ENCODE results near the gene SPTLC1. TPM values are rescaled to one million over a fixed set of nuclear protein-coding genes. Genes with fewer than 3 reads are reported as not detected.
"Not testable (repeated sequence)": the region's sequence is repeated elsewhere in the genome, so short reads cannot be mapped to it uniquely, and the experiment has no call there.

SPTLC1 gene
- total RNA-seq, 2 donors from 2014 or later: 67.7 to 69.1 TPM

- no peaks in the 10 kb centered on the region for H3K36me3 Mint-ChIP-seq
- no peaks in the 10 kb centered on the region for H3K4me1 Mint-ChIP-seq (ENCODE audit: low read depth in 2 of 2)
- no peaks in the 10 kb centered on the region for H3K27me3 Mint-ChIP-seq
- H3K4me3 Mint-ChIP-seq: no peak overlapping the region
- ATAC-seq (no peak), DNase-seq (ENCODE audit: low spot score) (no peak)
- no peak overlapping the region for H3K27ac Mint-ChIP-seq
- H3K9me3 Mint-ChIP-seq: no peaks in the 10 kb centered on the region
Observed at GRCh38 chr9:92026206-92027002, 88.8 kb downstream of the SPTLC1 start.

- not testable (repeated sequence) for H3K9me3 Mint-ChIP-seq; DNase-seq (ENCODE audit: low spot score); H3K27me3 Mint-ChIP-seq; H3K4me1 Mint-ChIP-seq (ENCODE audit: low read depth in 2 of 2); H3K36me3 Mint-ChIP-seq; ATAC-seq; H3K4me3 Mint-ChIP-seq; H3K27ac Mint-ChIP-seq
Observed at GRCh38 chr9:92021785-92022541, 93.2 kb downstream of the SPTLC1 start.

DNA sequence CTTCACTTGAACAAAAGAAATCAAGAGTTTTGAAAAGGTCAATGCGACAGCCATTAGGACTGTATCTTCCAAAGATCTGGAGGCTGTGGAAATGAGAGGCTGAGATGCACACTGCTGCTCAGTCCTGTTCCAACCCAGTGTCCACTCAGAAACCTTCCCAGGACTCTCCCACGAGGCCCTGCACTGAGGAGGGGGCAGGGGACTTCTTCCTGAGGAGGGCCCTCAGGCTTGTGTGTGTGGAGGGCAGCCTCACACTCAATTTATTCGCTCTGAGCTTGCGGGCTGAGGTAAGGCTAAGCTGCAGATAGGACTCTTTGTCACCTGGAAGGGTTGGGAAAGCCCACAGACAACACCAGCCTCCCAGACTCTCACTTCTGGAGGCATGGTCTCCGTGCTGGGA is 95.6 kb downstream of the SPTLC1 start:
- no peaks in the 10 kb centered on the region for H3K9me3 Mint-ChIP-seq
- DNase-seq (ENCODE audit: low spot score) (no peak), ATAC-seq (peak in 1 of 2 donors; percentile 62)
- peaks cover 4% of the 10 kb centered on the region for H3K36me3 Mint-ChIP-seq
- no peak overlapping the region for H3K27ac Mint-ChIP-seq
- H3K4me1 Mint-ChIP-seq (ENCODE audit: low read depth in 2 of 2): no peaks in the 10 kb centered on the region
- H3K4me3 Mint-ChIP-seq: no peak overlapping the region
- H3K27me3 Mint-ChIP-seq: peaks cover 5 to 6% of the 10 kb centered on the region in 2 donors

DNA sequence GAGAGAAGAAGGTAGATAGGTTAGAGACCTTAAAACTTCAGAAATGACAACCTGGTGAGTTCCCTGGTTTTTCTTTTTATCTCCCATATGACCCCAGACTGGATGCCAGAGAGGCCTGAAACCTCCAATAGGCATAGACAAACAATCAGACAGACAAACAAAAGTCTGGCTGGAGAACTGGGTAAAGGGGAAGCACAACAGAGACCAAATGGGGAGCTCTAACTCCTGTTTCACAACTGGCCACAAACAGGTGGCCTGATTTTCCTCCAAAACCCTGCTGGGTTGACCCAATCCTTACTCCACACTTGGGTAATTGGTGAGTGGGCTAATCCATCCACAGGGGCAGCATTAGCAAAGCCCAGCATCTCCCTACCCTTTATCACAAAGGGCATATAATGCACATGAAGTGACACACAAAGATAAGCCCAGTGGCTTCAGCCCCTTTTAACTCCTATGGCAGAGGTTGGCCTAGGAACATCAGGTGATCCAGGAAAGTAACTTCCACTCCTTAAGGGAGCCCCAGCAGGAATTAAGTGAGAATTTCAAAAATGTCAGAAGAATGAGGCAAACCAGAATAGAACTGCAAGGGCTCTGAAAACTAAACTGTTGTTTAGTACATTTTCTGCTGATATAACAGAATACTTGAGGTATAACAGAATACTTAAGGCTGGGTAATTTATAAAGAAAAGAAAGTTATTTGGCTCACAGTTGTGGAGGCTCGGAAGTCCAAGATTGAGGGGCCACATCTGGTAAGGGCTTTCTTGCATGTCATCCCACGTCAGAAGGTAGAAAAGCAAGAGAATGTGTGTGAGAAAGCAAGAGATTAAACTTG is 104.3 kb downstream of the SPTLC1 start:
- Mint-ChIP-seq H3K9me3 (no peaks in the 10 kb centered on the region), H3K27me3 (peaks cover 18% of the 10 kb centered on the region in 2 donors), H3K4me1 (ENCODE audit: low read depth in 2 of 2) (no peaks in the 10 kb centered on the region)

GRCh38 chr9:92010253-92010652 is 105.0 kb downstream of the SPTLC1 start:
- not testable (repeated sequence) for H3K27ac Mint-ChIP-seq; H3K4me3 Mint-ChIP-seq; DNase-seq (ENCODE audit: low spot score); ATAC-seq; H3K4me1 Mint-ChIP-seq (ENCODE audit: low read depth in 2 of 2); H3K9me3 Mint-ChIP-seq
- peaks cover 10% of the 10 kb centered on the region for H3K36me3 Mint-ChIP-seq
- peaks cover 18% of the 10 kb centered on the region in 2 donors for H3K27me3 Mint-ChIP-seq

More for the DNA sequence above, 104.3 kb downstream of the SPTLC1 start:
- DNase-seq (ENCODE audit: low spot score): no peak
- ATAC-seq: no peak
- no peak overlapping the region for H3K27ac Mint-ChIP-seq
- peaks cover 10% of the 10 kb centered on the region for H3K36me3 Mint-ChIP-seq
- no peak overlapping the region for H3K4me3 Mint-ChIP-seq

GRCh38 chr9:92008041-92008440 is 107.2 kb downstream of the SPTLC1 start:
- H3K9me3 Mint-ChIP-seq: no peaks in the 10 kb centered on the region
- peaks cover 11 to 13% of the 10 kb centered on the region in 2 donors for H3K27me3 Mint-ChIP-seq
- no peak overlapping the region for H3K4me3 Mint-ChIP-seq
- no peaks in the 10 kb centered on the region for H3K36me3 Mint-ChIP-seq
- H3K4me1 Mint-ChIP-seq (ENCODE audit: low read depth in 2 of 2): no peaks in the 10 kb centered on the region
- H3K27ac Mint-ChIP-seq: no peak overlapping the region
- ATAC-seq (no peak), DNase-seq (ENCODE audit: low spot score) (no peak)

- DNase-seq (ENCODE audit: low spot score) (no peak), ATAC-seq (no peak)
- Mint-ChIP-seq H3K36me3 (no peaks in the 10 kb centered on the region), H3K9me3 (no peaks in the 10 kb centered on the region), H3K27ac (no peak overlapping the region), H3K4me3 (no peak overlapping the region), H3K4me1 (ENCODE audit: low read depth in 2 of 2) (no peaks in the 10 kb centered on the region), H3K27me3 (peaks cover 5 to 7% of the 10 kb centered on the region in 2 donors)
Observed at GRCh38 chr9:92004045-92004392, 111.2 kb downstream of the SPTLC1 start.

DNA sequence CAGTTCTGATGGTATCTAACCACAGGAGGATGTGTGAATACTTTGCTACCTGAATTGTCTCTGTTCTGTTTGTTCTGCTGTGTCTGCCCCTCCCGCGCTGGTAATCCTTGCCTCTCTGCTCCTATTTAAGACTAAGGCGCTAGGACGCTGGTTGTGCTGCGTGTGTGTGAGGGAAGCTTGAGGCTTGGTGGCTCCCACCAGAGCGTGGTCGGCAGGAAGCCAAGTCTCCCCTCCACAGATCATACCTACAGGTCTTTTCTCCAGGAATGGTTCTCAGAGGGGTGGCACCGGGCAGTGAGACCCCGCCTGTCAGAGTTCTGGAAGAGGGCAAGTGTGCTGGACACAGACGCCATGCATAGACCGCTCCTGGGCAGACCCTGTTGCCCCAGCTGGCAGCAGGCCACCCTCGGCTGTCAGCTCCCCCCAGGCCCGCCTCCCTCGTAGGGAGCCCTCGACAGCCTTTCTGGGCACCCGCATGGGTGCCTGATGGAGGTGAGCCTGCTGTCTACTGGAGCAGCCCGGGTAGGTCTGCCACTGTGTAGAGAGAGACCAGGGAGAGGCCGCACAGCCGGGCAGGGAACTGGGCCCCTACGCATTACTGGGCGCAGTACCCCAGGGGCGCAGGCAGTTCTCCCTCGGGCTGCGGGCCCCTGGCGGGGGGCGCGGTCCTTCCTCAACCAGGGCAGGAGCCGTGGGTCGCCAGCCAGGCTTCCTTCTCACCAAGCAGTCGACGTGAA is 111.7 kb downstream of the SPTLC1 start:
- Mint-ChIP-seq H3K9me3 (no peaks in the 10 kb centered on the region), H3K4me3 (no peak overlapping the region), H3K27ac (no peak overlapping the region), H3K27me3 (peaks cover 5 to 12% of the 10 kb centered on the region in 2 donors), H3K4me1 (ENCODE audit: low read depth in 2 of 2) (no peaks in the 10 kb centered on the region), H3K36me3 (no peaks in the 10 kb centered on the region)
- DNase-seq (ENCODE audit: low spot score) (no peak), ATAC-seq (no peak)

GRCh38 chr9:92001948-92002347 is 113.3 kb downstream of the SPTLC1 start:
- H3K4me1 Mint-ChIP-seq (ENCODE audit: low read depth in 2 of 2); H3K27ac Mint-ChIP-seq; ATAC-seq; DNase-seq (ENCODE audit: low spot score); H3K4me3 Mint-ChIP-seq; H3K36me3 Mint-ChIP-seq; H3K9me3 Mint-ChIP-seq: not testable (repeated sequence)
- peaks cover 5 to 12% of the 10 kb centered on the region in 2 donors for H3K27me3 Mint-ChIP-seq

GRCh38 chr9:92001244-92001643 is 114.0 kb downstream of the SPTLC1 start:
- Mint-ChIP-seq H3K4me1 (ENCODE audit: low read depth in 2 of 2) (no peaks in the 10 kb centered on the region), H3K27ac (no peak overlapping the region), H3K4me3 (no peak overlapping the region), H3K36me3 (no peaks in the 10 kb centered on the region), H3K27me3 (peaks cover 5 to 10% of the 10 kb centered on the region in 2 donors), H3K9me3 (no peaks in the 10 kb centered on the region)
- DNase-seq (ENCODE audit: low spot score) (no peak), ATAC-seq (no peak)

DNA sequence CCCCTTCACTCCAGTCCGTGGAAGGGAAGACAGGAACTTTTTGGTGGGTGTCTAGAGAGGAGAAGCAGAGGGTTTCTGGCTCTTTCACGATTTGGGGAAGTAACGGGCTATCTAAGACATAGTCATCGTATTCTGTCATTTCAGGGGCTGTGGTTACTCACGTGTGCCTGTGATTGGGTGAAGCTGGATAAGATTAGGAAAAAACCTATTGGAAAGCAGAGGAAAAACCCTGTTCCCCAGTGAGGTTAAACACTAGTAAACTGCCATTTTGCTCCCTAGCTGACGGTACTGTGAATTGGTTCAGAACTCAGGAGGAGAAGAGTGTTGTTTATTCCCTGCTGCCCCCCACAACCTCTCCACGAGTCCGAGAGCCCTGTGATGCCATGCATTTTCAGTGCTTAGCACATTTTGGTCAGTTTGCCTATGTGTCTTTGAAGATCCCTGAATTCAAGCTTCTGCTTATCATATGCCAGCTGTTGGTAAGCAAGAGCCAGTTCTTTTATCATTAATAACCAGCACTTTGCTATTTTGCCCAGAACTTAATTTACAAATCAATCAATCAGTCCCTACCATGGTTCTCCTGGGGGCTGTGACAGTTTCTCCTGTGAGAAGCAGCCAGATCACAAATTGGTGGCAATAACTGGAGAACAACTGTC is 120.1 kb downstream of the SPTLC1 start:
- DNase-seq (ENCODE audit: low spot score) (no peak), ATAC-seq (no peak)
- Mint-ChIP-seq H3K4me1 (ENCODE audit: low read depth in 2 of 2) (no peaks in the 10 kb centered on the region), H3K27me3 (peaks cover 18 to 28% of the 10 kb centered on the region in 2 donors), H3K27ac (no peak overlapping the region), H3K36me3 (no peaks in the 10 kb centered on the region), H3K9me3 (no peaks in the 10 kb centered on the region), H3K4me3 (no peak overlapping the region)

- Mint-ChIP-seq H3K9me3 (no peaks in the 10 kb centered on the region), H3K27me3 (peaks cover 18 to 28% of the 10 kb centered on the region in 2 donors), H3K4me3 (no peak overlapping the region), H3K27ac (no peak overlapping the region), H3K36me3 (no peaks in the 10 kb centered on the region), H3K4me1 (ENCODE audit: low read depth in 2 of 2) (no peaks in the 10 kb centered on the region)
- no peak for DNase-seq (ENCODE audit: low spot score)
- no peak for ATAC-seq
Observed at GRCh38 chr9:91994422-91994821, 120.8 kb downstream of the SPTLC1 start.

All from natural killer cell treated with Interleukin-12 subunit alpha and Interleukin-12 subunit beta and Interleukin-15 and Interleukin-18, amount 100 ng/mL, for 72 hours (primary cell).